ELR (cell line): ENCODE results near the gene TAGLN.
"Not testable (repeated sequence)": the region's sequence is repeated elsewhere in the genome, so short reads cannot be mapped to it uniquely, and the experiment has no call there.

Source experiments
- DNase-seq: peaks from one replicate; pipeline ENCODE4 v3.0.0-alpha.2; 2015; ENCODE audit warnings: low read depth

TAGLN gene

GRCh38 chr11:117195761-117196160 lies 3.4 kb upstream of the TAGLN start:
- no peak for DNase-seq

GRCh38 chr11:117197006-117197405 lies 2.2 kb upstream of the TAGLN start:
- DNase-seq: no peak

GRCh38 chr11:117197516-117198456 lies 1.4 kb upstream of the TAGLN start:
- no peak for DNase-seq

GRCh38 chr11:117198613-117199012 lies 557 bp upstream of the TAGLN start:
- no peak for DNase-seq

GRCh38 chr11:117199916-117200812 lies 994 bp downstream of the TAGLN start:
- DNase-seq: no peak

GRCh38 chr11:117200813-117201657 lies 1.9 kb downstream of the TAGLN start:
- DNase-seq: no peak

- no peak for DNase-seq
These were observed 2.6 kb downstream of the TAGLN start for GRCh38 chr11:117201658-117202305.

GRCh38 chr11:117202386-117203068 lies 3.4 kb downstream of the TAGLN start:
- DNase-seq: no peak

- DNase-seq: no peak
These were observed 3.9 kb downstream of the TAGLN start for GRCh38 chr11:117203069-117203407.

- DNase-seq: no peak
These were observed 5.3 kb downstream of the TAGLN start for GRCh38 chr11:117204283-117205080.

- no peak for DNase-seq
These were observed 6.1 kb downstream of the TAGLN start for GRCh38 chr11:117205211-117205818.

- DNase-seq: not testable (repeated sequence)
These were observed 6.9 kb downstream of the TAGLN start for GRCh38 chr11:117206111-117206510.

- DNase-seq: not testable (repeated sequence)
These were observed 7.7 kb downstream of the TAGLN start for GRCh38 chr11:117206859-117207258.

- DNase-seq: not testable (repeated sequence)
These were observed 8.3 kb downstream of the TAGLN start for GRCh38 chr11:117207481-117207880.

GRCh38 chr11:117208710-117209109 lies 9.5 kb downstream of the TAGLN start:
- not testable (repeated sequence) for DNase-seq

GRCh38 chr11:117209351-117210125 lies 10.4 kb downstream of the TAGLN start:
- DNase-seq: not testable (repeated sequence)

- DNase-seq: no peak
These were observed 11.4 kb downstream of the TAGLN start for GRCh38 chr11:117210620-117211019.

- no peak for DNase-seq
These were observed 13.7 kb downstream of the TAGLN start for GRCh38 chr11:117212697-117213355.
